ENCODE results near the gene RBFOX2. TPM values are rescaled to one million over a fixed set of nuclear protein-coding genes. Genes with fewer than 3 reads are reported as not detected.

The RBFOX2 gene
- total and polyA plus RNA-seq, 2 donors (not counting 1 experiment from before 2014, with no cell fraction given), result not detected

- no peak overlapping the region for H3K4me2 ChIP-seq (replicated peaks; ENCODE audit: low read depth, low read length, poor library complexity, severe bottlenecking)
- H3K9ac ChIP-seq (ENCODE audit: low read length), result no peak overlapping the region
- H3K4me3 ChIP-seq (ENCODE audit: control extremely low read depth in 1 of 5, extremely low read depth in 1 of 5, insufficient read depth in 1 of 5, low read depth in 2 of 5, low read length in 4 of 5), result no peak overlapping the region
- H3K36me3 ChIP-seq (replicated peaks in 1 of 2; ENCODE audit: control extremely low read depth in 1 of 2, control insufficient read depth in 1 of 2, extremely low read depth in 1 of 2, insufficient read depth in 2 of 2, low read length in 1 of 2), result no peaks in the 10 kb centered on the region
- ATAC-seq (ENCODE audit: low read depth) (no peak), DNase-seq (no peak)
- intact Hi-C loops (cut with micrococcal nuclease), result no loop called here
- ChIA-PET CTCF (no interaction called here), POLR2A (no interaction called here)
- no peak overlapping the region for H3K27ac ChIP-seq (ENCODE audit: low read length in 2 of 2)
- TF ChIP-seq EZH2 (IDR thresholded peaks at IDR 0.05; ENCODE audit: borderline replicate concordance, insufficient read depth, low read depth, low read length, poor library complexity, severe bottlenecking) (no peak), CTCF (IDR thresholded peaks at IDR 0.05) (no peak)
- no peaks in the 10 kb centered on the region for H4K20me1 ChIP-seq (ENCODE audit: control insufficient read depth, insufficient read depth, low read length, poor library complexity, severe bottlenecking)
- Mint-ChIP-seq H3K9me3 (ENCODE audit: insufficient read depth) (no peaks in the 10 kb centered on the region), H3K27ac (no peak overlapping the region), H3K4me1 (peaks cover 14% of the 10 kb centered on the region), H3K27me3 (peaks cover 35% of the 10 kb centered on the region), H3K4me3 (no peak overlapping the region)
- H2AFZ ChIP-seq (ENCODE audit: insufficient read depth, low read depth, low read length, poor library complexity, severe bottlenecking), result no peak overlapping the region
- H3K27me3 ChIP-seq (replicated peaks in 1 of 4; ENCODE audit: control extremely low read depth in 1 of 4, control insufficient read depth in 3 of 4, insufficient read depth in 4 of 4, low read length in 3 of 4), result peaks cover 0 to 18% (median 9%) of the 10 kb centered on the region in 4 experiments
- H3K9me3 ChIP-seq (ENCODE audit: control extremely low read depth in 1 of 3, control insufficient read depth in 2 of 3, insufficient read depth in 1 of 3, low read length in 2 of 3), result no peaks in the 10 kb centered on the region
- WGBS (ENCODE audit: insufficient coverage), result 43% methylated on average over 1 of the region's 2 CpGs
- no peaks in the 10 kb centered on the region for H3K79me2 ChIP-seq (ENCODE audit: control insufficient read depth, insufficient read depth, low read length)
- H3K4me1 ChIP-seq (ENCODE audit: control insufficient read depth in 2 of 2, insufficient read depth in 2 of 2, low read length in 2 of 2), result peaks cover 5 to 13% of the 10 kb centered on the region in 2 donors
Observed at GRCh38 chr22:35914357-35914664, 114.3 kb downstream of the RBFOX2 start.

GRCh38 chr22:35913925-35914324, 114.7 kb downstream of the RBFOX2 start:
- Histone ChIP-seq H3K79me2 (ENCODE audit: control insufficient read depth, insufficient read depth, low read length) (no peaks in the 10 kb centered on the region), H3K36me3 (replicated peaks in 1 of 2; ENCODE audit: control extremely low read depth in 1 of 2, control insufficient read depth in 1 of 2, extremely low read depth in 1 of 2, insufficient read depth in 2 of 2, low read length in 1 of 2) (no peaks in the 10 kb centered on the region), H3K9ac (ENCODE audit: low read length) (no peak overlapping the region), H3K27ac (ENCODE audit: low read length in 2 of 2) (no peak overlapping the region), H2AFZ (ENCODE audit: insufficient read depth, low read depth, low read length, poor library complexity, severe bottlenecking) (no peak overlapping the region), H3K4me1 (ENCODE audit: control insufficient read depth in 2 of 2, insufficient read depth in 2 of 2, low read length in 2 of 2) (peaks cover 5 to 13% of the 10 kb centered on the region in 2 donors), H3K4me3 (ENCODE audit: control extremely low read depth in 1 of 5, extremely low read depth in 1 of 5, insufficient read depth in 1 of 5, low read depth in 2 of 5, low read length in 4 of 5) (no peak overlapping the region), H3K27me3 (replicated peaks in 1 of 4; ENCODE audit: control extremely low read depth in 1 of 4, control insufficient read depth in 3 of 4, insufficient read depth in 4 of 4, low read length in 3 of 4) (peaks cover 0 to 18% (median 9%) of the 10 kb centered on the region in 4 experiments), H3K4me2 (replicated peaks; ENCODE audit: low read depth, low read length, poor library complexity, severe bottlenecking) (no peak overlapping the region), H3K9me3 (ENCODE audit: control extremely low read depth in 1 of 3, control insufficient read depth in 2 of 3, insufficient read depth in 1 of 3, low read length in 2 of 3) (no peaks in the 10 kb centered on the region), H4K20me1 (ENCODE audit: control insufficient read depth, insufficient read depth, low read length, poor library complexity, severe bottlenecking) (no peaks in the 10 kb centered on the region)
- H3K9me3 Mint-ChIP-seq (ENCODE audit: insufficient read depth), result no peaks in the 10 kb centered on the region
- no peak for DNase-seq
- no peak overlapping the region for H3K4me3 Mint-ChIP-seq
- peaks cover 35% of the 10 kb centered on the region for H3K27me3 Mint-ChIP-seq
- peaks cover 14% of the 10 kb centered on the region for H3K4me1 Mint-ChIP-seq
- intact Hi-C loops (cut with micrococcal nuclease), result no loop called here
- ATAC-seq (ENCODE audit: low read depth), result no peak
- ChIA-PET POLR2A (no interaction called here), CTCF (no interaction called here)
- TF ChIP-seq EZH2 (IDR thresholded peaks at IDR 0.05; ENCODE audit: borderline replicate concordance, insufficient read depth, low read depth, low read length, poor library complexity, severe bottlenecking), result no peak
- TF ChIP-seq CTCF (IDR thresholded peaks at IDR 0.05), result no peak
- 100% methylated on average over 1 of the region's 1 CpG for WGBS (ENCODE audit: insufficient coverage)
- no peak overlapping the region for H3K27ac Mint-ChIP-seq

Data from B cell (primary cell).